GM18498 (cell line): ENCODE data around the gene DPCD.

Experiments used
- ATAC-seq: cut with Tn5 transposase; IDR thresholded peaks from one replicate; pipeline ENCODE4 v1.9.1; 2021; ENCODE audit warnings: mild to moderate bottlenecking, moderate library complexity; ENCODE audit not compliant: unreplicated experiment

DPCD gene

DNA sequence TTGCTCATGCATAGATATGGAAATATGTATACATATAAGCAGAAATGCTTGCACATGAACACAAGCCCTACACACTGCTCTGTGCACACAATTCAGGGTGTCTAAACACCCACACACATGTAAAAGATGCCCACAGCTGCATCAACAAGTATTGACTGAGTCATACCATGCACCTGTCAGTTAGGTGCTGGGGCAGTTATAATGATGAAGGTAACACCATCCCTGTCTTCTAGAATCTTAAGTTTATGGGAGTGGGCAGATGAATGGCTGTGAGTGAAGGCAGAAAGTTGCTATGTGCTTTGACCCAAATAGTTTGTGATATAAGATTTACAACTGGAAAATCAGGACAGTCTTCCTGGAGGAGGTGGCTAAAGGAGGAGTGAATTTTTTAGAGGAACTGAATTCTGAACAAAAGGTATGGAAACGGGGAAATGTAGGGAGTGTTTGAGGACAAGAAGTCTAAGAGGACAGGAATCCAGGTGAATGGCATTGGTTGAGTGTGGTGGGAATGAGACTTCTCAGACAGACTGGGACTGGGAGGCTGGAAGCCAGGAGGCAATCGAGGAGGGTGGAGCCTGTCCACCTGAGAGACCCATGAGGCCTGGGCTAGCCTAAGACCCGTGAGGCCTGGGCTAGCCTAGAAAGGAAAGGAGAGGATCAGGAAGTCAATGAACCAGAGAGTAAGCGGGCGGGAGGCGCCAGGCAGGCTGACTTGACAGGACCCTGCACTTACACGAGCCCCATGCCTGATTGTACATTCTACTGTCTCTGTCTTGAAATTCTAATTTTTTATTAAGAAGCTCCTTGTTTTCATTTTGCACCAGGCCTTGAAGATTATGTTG, 20.7 kb upstream of the DPCD start:
- no peak for ATAC-seq

DNA sequence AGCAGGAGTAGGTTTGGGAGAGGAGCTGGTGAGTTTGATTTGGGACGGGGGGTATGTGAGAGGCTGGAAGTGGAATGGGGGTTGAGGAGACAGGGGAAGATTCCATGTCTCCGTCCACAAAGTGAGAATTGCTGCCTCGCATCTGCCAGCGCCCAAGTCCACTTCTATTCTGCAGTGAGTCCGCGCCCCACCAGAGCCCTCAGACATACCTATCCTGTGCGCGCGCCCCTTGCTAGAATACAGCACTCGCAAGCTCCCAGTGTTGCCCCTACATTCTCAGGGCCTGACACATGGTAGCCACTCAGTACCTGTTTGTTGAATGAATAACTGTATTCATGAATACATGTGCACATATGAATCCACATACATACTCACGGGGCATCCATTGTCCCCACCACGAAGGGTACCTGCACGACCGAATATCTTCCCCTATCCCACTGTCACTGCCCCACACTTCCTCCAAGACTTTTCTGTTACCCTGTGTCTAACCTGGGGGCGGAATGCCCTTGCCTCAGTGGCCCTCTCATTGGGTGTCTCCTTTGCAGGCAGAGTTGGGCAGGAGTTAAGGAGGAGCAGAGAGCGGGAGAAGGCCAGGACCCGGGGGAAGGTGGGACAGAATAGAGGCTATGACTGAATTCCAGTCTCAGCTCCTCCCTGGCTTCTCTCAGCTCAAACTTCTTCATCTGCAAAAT, 19.9 kb upstream of the DPCD start:
- no peak for ATAC-seq

DNA sequence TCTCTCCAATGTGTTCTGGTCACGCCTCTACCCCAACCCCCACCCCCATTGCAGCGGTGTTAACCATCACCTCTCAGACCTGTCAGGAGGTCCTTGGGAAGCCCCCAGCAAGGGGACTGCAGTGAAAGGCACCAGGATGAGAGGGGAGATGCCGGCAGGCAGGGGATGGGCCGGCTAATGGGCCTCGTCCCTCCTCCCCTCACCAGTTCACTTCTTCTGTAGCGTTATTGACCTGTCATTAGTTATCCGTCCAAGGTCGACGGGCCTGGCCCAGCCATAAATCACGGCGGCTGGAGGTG, 18.8 kb upstream of the DPCD start:
- no peak for ATAC-seq

DNA sequence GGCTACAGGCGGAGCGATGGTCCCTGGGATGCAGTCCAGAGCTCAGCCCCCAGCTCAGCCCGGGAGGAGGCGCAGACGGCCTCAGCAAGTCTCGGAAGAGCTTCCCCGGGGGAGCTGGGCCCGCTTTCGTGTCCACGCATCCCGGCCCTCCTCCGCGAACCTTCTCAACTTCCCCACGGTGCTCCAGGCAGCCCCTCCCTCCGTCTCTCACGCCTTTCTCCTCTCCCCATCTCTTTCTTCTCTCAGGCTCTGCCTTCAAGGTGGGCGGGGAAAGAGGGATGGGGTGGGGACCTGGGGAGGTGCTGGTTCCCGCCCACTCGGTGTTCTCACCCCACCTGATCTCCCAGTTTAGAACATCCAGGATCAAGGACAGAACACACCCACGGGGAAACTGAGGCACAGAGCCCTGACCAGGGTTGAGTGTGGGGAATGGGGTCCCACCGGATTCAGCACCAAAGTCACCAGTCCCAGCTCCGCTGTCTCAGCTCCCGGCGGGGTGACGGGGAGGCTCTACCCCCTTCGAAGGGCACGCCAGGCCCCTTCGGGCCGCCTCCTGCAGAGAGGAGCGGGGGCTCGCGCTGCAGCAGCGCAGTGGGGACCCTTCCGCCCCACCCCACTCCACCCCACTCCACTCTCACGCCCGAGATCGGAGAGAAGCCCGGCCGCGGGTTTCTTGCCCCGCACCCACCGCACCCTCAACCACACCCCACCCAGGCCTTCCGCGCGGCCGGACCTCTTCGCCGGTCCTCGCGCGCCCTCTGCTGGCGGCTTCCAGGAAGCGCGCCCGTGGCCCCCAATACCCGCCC, 18.3 kb upstream of the DPCD start:
- peak; percentile 77 for ATAC-seq

DNA sequence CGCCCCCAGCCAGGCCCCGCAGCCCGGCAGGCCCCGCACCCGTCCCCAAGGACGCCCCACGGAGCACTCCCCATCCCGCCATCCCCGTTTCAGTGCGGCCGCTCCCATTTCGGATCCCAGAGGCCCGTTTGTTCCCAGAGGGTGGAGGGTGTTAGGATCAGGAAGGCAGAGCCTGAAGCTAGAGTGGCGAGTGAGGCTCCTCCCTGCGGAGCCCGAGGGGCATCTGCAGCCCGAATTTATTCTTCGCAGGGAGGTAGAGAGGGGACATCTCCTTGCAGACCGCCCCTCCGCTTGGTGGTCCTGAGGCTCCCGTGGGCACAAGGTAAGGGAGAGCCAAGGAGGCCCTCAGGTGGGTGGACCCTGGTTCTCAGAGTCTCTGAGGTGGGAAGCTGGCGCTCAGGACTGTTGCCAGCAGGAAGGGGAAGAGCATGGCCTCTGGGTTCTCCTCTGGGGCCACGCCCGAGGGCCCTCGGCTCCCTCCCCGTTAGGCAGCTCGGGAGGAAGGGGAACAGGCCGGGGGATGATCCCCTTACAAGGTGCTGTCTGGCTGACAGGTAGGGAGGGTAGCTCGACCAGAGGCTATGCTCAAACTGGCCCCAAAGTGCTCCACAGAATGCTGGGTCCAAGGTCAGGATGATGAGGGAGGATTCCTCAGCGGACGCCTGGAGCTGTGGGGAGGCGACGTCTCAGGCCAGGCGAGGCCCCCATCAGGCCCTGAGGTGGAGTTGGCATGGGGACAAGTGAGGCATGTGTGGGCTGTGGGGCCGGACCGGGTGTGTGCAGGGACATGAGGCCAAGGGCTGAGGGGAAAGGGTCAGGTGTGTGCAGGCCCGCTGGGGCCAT, 17.5 kb upstream of the DPCD start:
- peak; percentile 19 for ATAC-seq

DNA sequence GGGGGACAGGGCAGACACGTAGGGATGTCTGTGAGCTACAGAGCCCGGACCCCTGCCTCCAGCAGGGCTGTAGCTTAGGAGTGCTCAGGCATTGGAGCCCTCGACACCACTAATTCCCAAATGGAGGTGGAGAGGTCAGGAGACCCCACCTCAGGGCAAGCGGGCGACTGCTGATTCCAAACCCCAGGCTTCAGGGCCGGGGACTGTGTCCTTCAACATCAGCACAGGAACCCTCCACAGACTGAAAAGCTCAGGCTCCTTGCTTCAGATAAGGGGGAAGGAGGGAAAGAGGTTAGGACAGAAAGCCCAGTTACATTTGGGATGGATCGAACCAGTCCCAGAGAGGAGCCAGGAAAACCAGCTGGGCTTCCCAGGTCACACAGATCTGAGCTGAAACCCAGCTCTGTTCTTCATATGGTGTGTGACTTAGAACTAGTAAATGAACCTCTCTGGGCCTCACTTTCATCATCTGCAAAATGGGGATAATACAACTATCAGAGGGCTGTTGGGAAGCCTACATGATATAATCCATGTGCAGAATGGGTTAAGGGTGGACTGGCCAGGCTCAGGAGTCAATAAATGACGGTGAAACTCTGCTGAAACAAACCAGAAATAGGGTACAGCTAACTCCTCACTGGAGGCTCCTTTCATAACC, 16.7 kb upstream of the DPCD start:
- no peak for ATAC-seq

DNA sequence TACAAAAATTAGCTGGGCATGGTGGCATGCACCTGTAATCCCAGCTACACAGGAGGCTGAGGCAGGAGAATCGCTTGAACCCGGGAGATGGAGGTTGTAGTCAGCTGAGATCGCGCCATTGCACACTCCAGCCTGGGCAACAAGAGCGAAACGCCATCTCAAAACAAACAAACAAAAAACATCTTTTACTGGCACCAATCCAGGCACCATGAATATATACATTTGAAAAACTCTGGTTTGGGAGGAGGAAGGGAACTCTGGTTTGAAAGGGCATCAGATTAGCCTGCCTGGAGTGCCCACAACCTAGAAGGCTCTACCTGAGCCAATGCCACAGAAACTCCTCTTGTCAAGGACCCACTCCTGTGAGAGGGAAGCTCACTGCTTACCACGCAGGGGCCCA, 16.0 kb upstream of the DPCD start:
- ATAC-seq = no peak

DNA sequence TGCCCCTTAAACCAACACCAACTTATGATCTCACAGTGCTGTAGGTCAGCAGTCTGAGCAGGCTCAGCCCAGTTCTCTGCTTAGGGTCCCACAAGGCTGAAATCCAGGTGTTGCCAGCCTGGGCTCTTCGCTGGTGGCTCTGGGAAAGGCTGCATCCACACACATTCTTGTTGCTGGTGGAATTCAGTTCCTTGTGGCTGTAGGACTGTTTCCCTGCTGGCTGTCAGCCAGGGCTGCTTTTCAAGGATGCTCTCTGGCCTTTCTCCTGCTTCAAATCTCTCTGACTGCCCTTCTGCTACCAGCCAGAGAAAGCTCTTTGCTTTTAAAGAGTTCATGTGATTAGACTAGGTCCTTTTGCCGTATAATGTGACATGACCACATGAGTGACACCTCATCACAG, 15.3 kb upstream of the DPCD start:
- ATAC-seq = no peak

DNA sequence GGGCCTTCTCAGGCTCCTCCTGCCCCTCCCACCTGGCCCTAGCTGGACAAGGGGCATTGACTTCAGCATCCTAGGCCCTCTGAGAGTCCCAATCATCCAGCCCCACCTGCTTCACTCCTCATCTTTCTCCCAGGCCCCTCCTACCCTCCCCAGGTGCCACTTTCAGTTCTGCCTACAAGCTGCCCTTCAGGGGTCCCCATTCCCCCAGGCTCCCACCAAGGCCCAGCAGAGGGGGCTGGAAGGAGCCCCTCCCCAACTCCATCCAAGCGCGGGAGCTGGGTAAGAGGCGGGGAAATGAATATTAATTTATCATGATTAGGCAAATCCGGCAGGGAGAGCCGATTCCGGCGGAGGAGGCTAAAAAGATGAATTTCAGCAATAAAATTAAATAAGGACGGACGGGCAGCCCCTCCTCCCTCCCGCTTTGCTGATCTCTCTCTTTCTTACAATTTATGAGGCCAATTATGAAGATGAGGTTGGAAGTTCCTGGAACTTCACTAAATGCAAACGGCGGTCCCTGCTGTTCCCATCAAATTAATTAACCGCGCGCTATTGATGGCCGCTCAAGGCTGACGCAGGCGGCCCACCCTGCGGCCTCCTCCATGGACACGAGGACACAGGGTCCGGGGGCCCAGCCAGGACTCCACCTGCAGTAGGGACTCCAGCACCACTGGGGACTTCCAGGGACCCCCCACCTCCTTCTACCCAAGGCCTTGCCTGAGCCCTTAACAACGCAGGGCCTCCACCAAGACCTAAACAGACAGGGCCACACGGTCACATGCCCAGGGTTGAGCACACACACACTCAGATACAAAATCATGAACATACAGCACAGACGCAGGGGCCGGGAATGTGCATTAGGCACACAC, 14.0 kb upstream of the DPCD start:
- ATAC-seq = no peak

DNA sequence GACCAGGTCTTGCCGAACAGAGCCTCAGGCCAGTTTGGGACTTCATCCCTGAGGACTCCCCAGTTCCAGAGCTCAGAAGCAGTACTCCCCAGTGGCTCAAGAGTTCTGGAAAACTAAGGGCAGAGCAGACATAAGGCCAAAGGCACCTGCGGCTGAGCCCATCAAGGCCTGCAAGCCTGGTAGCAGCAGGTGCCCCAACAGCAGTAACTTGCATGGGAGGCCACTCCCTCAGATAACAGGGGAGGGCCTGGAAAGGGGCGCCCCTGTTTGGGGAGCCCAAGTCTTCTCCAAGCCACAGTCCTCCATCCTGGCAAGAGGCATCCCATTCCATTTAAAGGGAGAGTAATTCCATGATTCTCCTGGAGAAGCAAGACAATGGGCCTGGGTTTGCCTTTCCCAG, 13.0 kb upstream of the DPCD start:
- no peak for ATAC-seq

DNA sequence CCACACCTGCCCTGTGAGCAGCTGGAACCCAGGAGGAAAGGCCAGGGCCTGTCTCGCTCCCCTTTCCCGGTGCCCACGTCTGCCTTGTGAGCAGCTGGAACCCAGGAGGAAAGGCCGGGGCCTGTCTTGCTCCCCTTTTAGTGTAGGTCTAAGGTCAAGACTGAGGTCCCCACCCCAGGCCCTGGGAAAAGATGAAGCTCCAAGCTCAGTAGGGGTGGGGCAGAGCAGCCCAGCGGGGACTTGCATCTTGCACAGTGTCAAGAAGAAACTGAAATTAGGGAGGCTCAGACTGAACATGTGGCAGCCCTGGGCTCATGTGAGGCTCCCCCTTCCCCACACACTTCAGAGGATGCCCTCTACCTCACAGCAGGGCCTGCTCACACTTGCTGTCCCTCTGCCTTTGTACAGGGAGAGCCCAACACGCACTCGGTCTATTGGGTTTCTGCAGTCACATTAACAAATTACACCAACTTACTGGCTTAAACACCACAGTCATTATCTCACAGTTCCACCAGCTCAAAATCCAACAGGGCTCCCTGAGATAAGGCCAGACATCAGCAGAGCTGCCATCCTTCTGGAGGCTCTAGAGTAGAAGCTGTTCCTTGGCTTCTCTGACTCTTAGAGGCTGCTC, 12.4 kb upstream of the DPCD start:
- no peak for ATAC-seq

DNA sequence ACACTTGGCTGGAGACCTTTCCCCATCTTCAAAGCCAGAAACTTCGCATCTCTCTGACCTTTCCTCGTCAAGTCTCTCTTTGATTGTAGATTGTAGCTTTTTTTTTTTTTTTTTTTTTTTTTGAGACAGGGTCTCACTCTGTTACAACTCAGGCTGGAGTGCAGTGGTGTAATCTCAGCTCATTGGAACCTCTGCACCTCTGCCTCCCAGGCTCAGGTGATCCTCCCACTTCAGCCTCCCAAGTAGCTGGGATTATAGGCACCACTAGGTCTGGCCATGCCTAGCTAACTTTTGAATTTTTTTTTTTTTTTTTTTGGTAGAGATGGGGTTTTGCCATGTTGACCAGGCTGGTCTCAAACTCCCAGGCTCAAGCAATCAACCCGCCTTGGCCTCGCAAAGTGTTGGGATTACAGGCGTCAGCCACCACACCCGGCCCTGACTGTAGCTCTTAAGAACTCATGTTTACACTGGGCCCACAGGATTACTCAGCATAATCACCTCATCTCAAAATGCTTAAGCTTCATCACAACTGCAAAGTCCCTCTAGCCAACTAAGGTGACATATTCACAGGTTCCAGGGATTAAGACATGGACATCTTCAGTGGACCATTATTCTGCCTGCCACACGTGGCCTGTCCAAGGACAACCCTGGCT, 11.8 kb upstream of the DPCD start:
- no peak for ATAC-seq

DNA sequence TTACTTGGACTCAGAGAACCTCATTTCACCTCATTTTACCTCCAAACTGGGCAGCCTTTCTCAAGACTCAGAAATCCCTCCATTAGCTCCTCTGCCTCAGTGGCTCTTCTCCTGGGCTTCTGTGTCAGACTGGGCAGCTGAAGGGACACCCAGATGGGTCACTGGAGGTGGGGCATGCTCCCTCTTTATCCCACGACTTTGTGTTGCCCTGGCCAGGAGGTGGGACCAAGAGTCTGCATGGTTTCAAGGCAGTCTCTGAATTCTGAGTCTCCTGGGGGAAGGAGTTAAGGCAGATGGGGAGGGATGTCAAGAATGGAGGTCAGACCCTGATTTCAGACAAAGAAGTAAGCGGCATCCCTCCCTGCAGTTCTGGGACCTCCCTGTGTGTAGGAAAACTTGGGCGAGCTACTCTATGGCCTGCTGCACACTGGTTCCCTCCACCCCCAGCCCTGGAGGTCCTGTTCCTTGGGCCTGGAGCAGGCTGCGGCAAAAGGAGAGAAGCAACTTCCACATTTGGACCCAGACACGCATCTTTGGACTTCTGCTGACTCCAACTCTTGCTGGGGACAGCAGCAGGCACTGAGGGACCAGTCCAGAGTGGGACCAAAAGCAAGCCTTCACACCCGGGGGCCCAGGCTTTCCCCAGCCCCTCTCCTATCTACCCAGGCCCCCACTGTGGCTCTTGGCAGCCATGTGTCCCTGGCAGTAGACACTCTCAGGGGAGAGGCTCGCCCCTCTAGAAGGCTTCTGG, 10.8 kb upstream of the DPCD start:
- ATAC-seq = no peak

DNA sequence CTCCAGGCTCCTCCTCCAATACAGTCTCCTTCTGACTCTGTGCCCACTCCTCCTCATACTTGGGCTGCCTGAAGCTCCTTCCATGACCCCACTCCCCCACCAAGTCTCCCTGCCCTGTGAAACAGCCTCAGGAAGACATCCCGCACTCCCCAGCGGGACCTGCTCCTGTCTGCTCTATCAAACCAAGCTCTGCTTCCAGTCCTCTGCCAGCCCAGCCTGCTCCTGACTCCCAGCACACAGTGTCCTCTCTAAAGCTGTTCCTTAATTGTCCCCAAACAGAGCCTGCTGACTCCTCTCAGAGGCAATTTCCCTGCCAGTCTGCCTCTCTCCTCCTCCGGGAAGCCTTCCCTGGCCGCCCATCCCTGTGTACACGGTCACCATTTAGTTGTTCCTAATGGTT, 9.9 kb upstream of the DPCD start:
- no peak for ATAC-seq

DNA sequence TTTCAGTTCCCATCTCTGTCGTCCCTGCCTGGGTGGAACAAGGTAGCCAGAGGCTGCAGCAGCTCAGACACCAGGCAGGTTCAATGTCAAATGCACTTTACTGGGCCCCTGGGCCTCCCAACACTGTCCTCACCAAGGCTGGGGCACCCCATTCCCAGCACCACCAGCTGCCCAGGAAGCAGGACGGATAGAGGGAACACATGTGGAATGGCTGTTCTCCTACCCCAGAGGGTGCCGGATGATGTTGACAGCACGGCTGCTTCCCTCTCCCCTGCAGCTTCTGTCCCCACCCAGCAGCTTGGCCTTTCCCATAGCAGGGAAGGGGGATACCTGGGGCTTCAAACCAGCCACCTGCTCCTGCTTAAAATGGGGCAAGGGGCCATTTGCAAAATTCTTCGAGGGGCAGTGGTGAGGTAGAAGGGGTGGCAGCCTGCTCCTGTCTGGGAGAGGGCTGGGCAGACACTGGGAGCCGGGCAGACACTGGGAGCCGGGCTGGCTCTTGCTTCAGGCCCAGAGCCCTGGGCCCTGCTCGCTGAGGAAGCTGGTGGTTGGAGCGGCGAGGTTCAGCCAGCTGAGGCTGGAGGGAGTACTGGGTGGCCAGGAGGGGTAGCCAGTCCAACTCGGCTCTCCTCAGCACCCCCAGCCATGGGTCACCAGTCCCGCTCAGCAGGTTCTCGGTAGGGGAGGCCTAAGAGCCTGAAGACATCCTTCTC, 9.2 kb upstream of the DPCD start:
- no peak for ATAC-seq

DNA sequence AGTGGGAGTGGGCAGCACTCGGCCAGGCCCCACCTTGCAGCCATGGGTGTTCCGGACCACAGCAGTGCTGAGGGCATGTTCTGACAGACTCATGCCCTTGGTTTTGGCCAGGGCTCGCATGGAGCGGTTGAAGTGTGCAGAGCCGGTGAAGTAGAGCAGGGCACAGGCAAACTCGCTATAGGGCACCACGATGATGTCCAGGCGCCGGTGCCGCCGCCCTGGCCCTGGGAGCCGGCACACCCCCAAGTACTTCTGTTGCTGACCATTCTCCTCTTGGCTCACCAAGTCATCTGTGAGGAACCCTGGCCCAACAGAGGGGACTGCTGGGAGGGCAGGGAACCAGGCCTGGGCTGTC, 8.6 kb upstream of the DPCD start:
- no peak for ATAC-seq
